Hematopoietic multipotent progenitor cell treated with erythropoietin and hydrocortisone succinate and interleukin-3 and kit ligand, for 6 days (in vitro differentiated cells): ENCODE data around the gene CHN2.
A peak's percentile ranks its signal among the peaks of the same experiment; 100 is the strongest.

ENCODE experiments used
- DNase-seq: peaks from one replicate; pipeline ENCODE4 v3.0.0-alpha.2; 2015

The CHN2 gene

GRCh38 chr7:29444267-29444666 is 249.7 kb downstream of the CHN2 start:
- no peak for DNase-seq

DNA sequence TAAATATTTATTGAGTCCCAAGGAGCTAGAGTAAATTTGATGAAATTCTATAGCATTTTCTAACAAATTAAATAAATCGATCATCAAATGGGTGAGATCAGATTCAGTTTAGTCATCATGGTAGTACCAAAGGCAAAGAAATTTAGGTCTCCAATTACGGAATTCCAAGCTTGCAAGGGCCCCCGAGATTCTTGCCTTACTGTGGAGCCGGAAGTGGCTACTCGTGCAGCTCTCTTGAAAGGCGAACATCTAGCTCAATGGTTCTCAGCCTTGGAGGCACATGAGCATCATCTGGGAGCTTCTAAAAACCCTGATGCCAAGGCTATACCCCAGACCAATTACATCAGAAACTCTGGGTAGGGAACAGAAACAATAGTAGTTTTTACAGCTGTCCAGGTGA is 251.2 kb downstream of the CHN2 start:
- DNase-seq = no peak

GRCh38 chr7:29447828-29448227 is 253.3 kb downstream of the CHN2 start:
- no peak for DNase-seq

GRCh38 chr7:29449569-29450260 is 255.1 kb downstream of the CHN2 start:
- DNase-seq = no peak

DNA sequence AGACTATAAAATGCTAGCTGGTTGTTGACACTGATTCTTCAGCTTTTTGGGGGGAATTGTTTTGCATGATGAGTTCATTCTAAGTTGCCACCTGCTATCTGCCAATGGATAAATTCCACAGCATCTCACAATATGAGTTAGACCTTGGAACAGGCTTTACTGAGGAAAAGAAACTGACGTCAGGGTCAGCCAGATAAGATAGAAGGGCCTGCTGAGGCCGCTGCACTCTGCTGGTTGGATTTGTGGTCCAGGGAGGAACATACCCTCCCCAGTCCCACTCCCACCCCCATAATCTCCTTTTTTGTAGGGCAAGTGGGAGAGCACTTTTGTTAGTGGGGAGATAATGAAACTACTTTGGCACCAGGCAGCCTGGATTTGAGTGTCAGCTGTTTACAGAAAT is 258.4 kb downstream of the CHN2 start:
- no peak for DNase-seq

GRCh38 chr7:29454464-29454863 is 259.9 kb downstream of the CHN2 start:
- no peak for DNase-seq

DNA sequence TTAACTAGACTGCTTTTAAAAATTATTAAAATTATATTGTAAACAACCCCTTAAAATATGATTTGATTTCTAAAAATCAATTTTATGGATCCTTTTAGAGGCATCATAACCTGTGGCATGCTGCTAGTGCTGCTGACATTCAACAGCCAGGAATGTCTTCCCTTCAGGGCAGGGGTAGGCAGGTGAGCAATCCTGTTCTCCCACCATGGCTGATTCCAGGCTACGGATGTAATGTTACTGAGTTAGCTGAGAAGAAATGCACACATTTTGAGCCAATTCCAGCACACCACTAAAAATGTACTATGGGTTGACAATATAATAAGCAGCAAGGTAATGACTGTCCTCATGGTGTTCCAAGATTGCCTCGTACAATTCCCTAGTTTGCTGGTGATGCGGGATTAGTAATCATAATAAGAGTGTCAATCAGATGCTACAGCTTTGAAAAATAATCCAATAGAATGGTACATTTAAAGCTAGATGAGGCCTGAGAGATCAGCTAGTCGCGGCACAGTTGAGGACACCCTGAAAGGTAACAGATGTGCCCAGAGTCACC is 260.4 kb downstream of the CHN2 start:
- no peak for DNase-seq

DNA sequence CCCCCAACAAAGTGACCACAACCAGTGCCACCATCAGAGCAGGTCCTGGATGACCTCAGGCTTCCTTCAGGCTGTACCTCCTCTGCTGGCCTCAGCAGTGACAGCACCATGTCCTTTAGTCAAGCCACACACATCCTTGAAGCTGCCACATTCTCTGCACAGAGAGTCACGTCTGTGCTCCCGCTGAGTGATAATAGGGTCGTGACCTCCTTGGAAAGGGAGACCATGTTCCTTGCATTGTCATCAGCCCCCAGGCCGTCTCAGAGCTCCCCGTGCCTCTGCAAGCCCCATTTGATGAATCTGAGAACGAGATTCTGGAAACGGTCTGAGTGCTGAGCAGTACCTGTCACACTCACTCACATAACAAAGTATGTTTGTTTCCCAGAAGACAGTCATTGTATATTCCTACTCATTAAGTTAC is 262.6 kb downstream of the CHN2 start:
- no peak for DNase-seq

DNA sequence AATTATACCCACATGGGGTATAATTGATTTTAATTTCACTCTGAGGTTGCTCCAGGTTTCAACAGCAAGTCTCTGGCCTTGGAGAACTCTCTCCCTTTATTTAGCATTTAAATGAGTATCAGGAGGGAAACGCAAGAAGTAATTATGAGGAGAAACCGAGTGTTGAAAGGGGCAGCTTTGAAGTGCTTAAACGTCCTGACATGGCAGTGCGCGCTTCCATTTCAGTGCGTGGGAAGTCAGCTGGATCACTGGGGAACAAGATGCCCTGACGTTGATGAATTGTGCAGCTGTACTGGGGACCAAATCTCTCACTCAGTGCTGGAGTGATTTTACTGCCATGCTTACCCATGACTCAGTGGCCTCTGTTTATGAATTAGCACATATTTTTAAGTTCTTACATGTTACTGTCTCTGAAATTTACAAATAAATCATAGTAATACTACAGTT is 263.0 kb downstream of the CHN2 start:
- DNase-seq = no peak

- no peak for DNase-seq
Measured at GRCh38 chr7:29458933-29459332, 264.4 kb downstream of the CHN2 start.

DNA sequence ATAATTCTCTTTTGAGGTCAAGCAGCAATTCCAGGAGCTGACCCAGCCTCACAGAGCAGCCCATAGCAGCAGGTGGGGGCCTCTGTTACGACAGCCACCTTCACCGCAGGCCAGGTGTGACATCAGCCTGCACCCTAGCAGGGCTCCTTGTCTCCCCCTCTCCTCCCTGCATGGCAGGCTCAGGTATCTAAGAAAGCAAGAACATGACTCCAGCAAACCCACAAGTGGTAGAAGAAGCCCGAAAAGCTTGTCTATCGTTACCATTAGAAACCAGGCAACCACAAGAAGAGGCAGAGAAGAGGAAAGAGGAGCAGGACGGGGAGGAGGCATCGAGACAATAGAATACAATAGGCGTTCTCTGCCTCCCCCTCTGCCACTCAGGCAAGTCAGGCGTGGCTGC is 265.0 kb downstream of the CHN2 start:
- no peak for DNase-seq

DNA sequence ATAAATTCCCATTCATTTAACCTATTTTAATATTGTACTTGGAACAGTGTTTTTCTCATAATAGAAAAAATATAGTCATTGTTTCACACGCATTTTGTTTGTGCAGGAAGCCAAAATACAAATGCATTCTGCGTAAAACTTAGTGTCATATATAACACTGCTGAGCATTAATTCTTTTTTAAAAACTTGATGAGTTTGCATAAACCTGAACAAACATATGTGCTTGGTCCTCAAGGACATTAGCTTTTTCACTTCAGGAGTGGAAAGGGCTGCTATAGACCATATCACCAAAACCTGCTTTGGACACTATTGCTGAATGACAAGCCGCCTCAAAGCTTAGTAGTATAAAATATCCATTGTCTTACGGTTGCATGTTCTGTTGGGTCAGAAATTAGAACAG is 267.4 kb downstream of the CHN2 start:
- no peak for DNase-seq

DNA sequence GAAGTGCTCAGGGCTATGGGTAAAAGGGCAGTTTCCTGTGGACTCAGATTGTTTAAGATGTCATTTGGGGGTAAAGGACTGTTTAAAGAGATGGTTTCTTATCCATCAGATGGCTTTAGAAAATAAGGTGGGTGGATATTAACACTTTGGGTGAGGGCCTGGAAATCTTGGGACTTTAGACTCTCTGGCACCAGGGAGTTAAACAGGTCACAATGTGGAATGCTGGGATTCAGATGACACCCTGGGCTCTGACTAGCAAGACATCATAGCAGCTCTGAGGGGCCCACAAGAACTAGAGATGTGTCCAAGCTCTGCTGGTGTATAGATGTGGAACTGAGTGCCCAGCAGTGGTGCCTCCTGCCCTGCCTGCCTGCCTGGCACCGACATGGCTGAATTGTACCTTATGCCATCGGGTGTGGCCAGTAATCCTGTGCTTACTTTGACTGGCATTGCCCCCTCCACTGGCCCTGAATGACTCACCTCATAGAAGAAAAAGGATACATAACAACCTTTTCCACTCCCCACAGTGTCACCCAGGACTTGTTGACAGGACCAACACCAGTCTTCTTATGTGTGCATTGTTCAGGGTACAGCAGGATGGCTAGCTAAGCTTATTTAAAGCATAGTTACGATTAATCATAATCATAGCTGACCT is 269.1 kb downstream of the CHN2 start:
- DNase-seq = no peak

GRCh38 chr7:29464753-29465152 is 270.2 kb downstream of the CHN2 start:
- DNase-seq = no peak

DNA sequence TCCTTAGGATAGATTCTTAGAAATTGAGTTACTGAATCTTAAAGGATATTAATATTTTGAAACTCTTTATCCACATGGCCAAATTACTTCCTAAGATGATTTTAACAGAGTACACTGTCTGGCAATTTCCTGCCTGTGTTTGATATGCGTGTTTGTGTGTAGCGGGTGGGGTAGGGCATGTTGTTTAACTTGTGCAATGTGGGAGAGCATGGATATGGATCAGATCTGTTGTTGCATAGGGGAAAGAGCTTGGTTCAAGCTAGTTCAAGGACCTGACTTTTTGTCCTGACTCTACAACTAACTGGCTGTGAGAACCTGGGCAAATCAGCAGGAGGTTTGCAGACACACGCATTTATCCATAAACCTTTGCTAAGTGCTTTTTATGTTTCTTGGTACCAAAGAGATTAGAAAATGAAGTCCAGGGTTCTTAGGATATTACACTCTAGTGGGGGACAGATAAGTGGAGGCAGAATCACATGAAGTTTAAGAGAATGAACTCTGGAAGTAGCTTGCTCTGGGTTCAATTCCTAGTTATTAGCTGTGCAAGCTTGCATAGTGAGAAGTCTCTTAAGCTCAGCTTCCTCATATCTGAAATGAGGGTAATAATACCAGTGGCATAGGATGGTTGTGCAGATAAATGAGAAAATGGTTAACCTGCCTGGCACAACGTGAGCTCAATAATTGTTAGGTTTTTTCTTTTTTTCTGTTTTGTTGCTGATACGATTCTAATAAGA is 272.8 kb downstream of the CHN2 start:
- DNase-seq = no peak

DNA sequence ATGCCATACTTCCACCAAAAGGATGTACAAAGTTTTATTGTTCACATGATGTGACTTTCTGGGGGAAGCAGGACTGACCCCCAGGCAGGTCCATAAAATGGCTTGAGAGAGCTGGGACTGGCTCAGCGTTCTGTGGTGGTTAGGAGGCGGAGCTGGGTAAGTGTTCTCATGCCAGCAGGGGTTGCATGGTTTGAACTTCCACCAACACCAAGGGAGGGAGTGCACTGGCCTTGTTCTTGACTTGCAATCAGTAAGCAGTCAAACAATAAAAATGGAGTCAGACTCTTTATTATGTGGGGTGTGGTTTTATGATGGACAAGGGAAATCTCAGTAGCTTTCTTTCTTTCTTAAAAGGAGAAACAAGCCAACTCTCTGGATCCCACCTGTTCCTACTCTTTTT is 273.6 kb downstream of the CHN2 start:
- no peak for DNase-seq

- no peak for DNase-seq
Measured at GRCh38 chr7:29469281-29469680, 274.7 kb downstream of the CHN2 start.

GRCh38 chr7:29469976-29470557 is 275.5 kb downstream of the CHN2 start:
- DNase-seq = no peak

DNA sequence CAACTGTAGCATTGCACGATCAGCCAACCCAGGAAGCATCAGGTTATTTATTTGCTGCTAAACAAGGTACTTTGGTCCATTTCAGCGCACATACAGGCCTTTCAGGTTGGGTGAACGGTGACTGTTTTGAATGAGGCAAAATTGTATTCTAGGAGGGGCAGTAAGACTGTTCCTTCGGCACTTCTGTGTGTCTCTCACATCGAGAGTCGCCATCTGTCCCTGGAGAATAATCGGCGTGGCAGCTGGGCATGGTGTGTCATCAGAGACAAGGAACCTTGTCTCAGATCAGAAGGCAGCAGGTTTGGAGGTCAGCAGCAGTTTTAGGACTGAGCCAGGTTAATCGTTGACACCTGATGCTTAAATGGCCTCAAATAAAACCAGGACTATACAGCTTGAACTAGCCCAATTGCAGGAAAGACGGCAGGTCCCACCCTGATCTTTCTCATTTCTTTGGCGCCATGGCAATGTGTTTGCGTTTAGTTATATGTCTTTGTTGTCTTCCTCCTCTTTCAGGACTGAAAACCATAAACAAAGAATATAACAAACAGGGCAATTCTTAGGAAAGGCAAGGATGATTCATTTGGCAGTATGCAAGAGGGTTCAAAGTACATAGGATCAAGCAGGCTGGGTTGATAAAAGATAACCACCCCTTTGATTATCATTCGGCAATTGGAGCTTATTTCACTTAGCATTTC is 277.0 kb downstream of the CHN2 start:
- no peak for DNase-seq

DNA sequence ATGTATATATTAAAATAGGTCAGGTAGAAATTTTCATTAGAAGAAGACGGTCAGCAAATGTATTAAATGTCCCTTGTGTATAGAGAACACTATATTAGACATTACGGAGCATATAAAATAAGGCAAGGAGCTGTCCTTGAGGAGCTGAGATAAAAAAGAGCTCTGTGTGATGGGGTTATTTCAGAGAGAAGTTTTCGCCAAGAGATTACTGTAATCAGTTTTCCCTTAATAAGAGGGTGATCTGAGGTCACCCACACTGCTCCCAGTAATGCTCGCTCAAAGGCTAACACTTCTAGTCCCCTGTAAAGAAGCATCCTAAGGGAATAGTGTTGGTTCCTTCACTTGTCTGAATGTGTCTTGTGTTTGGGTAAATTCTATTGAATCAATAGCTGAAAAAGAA is 282.3 kb downstream of the CHN2 start:
- DNase-seq = no peak

GRCh38 chr7:29478226-29478625 is 283.7 kb downstream of the CHN2 start:
- peak; percentile 62 for DNase-seq

DNA sequence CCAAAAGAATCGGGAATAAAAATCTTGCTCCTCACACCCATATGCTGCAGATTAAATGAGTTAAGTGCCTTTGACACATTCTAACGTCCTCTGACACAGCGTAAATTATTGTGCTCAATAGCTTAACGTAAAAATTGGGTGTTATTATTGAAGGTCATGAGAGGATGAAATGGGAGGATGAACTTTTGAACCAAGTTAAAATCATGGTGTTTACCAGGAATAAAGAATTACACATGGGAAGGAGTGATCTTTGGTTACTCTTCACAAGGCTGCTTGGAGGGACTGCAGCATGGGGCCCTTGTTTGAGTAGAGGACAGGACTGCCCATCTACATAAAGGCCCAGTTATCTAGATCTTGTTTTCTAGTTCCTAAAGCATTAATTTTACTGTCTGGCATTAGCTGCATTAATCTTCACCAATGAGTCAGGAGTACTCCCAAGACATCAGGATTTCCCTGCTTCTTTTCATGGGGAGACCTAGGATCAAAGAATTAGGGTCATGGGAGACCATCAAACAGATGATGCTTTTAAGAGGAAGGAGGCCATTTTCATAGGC is 284.2 kb downstream of the CHN2 start:
- DNase-seq = no peak
